GM21528 (cell line): ENCODE measurements around the gene ST6GALNAC3.

Experiments
- ATAC-seq: cut with Tn5 transposase; IDR thresholded peaks from one replicate; pipeline ENCODE4 v1.9.1; 2021; ENCODE audit warnings: mild to moderate bottlenecking, moderate library complexity; ENCODE audit not compliant: unreplicated experiment, low FRiP score

The ST6GALNAC3 gene

DNA sequence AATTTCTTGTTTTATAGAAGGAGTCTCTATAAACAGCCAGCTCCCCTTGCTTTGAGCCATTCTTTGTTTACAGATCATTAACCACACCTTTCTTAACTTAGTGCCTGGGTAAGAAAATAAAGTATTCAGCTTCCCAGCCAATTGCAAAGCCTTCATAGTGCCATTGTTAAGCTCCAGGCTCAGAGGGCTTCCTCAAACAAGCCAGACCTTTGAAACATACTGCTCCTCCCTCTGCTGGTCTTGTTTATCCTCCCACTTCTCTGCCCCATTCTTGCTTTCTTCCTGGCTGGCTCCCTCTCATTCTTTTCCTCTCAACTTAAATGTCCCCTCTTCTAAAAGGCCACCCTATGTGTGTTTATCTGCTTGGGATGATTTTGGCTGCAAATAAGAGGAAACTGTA, 473.4 kb downstream of the ST6GALNAC3 start:
- no peak for ATAC-seq

DNA sequence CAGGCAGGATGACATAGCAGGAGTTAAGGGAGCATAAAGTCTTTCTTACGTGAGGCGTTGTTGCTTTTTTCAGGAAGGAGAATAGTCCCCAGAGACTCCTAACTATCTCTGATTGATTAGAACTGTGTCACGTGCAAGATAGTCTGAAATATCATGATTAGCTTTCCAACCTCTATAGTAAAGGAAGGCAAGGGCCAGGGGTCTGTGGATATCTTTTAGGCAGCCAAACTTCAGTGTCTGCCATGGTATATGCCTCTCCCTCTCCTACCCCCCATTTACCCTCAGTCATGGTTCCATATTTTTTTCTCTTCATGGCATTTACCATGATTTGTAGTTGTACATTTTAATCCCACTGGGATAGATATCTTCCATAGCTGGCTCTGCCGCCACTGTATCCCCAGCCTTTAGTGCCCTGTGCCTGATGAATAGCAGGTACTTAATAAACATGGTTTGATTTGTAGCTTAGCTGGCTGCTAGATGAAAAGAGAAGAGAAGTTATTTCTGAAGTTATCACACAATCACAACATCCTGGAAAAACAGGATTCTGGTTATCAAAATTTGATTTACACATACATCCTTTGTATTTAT, 474.1 kb downstream of the ST6GALNAC3 start:
- no peak for ATAC-seq

DNA sequence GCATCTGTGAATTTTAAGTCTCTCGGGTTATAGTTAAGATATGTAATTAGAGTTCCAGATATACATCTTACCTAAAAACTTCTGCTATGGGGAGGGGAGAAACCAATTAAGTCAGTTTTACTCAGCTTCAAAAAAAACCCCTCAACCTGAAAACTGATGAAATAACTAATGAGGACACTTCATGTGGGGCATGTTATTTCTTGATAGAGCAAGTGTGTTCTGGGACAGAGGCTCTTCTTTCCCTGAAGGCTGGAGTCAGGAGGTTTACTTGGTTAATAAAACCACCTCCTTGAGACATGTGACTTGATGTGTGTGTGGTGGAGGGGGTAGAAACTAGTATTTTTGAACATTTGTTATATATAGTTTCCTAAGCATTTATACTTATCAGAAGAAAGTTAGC, 479.7 kb downstream of the ST6GALNAC3 start:
- no peak for ATAC-seq

DNA sequence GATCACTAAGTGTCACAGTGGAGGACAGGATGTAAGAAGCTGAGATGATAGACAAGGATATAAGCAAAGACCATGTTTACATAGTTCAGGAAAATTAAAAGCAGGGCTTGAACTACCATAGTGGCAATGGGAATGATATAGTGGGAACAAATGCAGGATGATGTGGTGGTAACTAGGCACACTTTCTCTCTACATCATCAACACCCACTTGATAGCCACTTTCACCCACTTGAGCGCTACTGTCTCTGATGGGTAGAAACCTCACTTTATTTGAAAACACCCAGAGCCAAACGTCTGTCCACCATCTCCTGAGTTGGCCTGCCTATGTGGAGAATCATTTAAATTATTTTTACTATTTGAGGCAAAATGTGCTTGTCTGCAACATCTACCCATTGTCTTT, 487.7 kb downstream of the ST6GALNAC3 start:
- ATAC-seq = no peak

DNA sequence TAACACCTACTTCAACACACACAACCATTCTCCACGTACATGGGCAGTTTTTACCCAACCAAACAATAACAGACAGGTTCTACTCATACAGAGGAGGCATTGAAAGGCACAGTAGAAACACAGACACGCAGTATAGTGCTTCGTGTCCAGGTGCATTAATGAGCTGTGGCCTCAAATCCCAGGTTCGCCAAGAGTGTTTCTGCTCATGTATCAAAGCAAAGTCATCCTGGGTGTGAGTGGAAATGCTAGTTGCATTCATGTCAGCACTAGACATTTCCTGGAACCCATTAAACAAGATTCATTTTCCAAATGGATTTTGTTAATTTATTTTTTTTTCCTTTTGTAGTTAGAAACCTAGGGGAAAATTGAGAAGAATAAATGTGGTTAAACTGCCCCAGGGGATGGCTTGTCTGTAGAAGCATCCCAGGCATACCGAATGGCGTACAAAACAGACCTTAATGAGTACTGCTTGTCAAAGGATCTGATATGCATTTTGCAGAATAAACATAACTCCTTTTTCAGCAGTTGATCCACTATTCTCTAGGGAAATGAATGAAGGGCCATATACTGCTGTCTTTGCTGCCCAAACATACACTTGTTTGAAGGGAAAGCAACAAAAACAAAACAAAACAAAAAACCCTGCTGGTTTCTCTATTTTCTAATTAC, 494.2 kb downstream of the ST6GALNAC3 start:
- no peak for ATAC-seq

DNA sequence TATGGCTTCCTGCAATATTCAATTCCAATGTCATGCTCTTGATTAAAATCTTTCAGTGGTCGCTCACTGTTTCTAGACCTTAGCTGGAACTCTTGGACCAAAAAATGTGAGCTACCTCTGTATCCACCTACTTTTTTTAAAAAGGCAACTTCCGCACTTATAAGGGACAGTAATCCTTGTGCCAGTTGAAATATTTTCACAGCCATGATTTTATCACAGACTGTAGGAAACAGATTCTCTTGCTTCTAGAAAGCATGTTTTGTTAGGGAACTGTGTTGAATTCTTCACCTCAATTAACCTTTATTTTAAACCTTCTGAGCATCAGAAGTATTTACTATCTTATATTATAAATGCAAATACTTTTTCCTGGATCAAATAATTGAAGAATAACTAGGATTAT, 496.7 kb downstream of the ST6GALNAC3 start:
- ATAC-seq = no peak

DNA sequence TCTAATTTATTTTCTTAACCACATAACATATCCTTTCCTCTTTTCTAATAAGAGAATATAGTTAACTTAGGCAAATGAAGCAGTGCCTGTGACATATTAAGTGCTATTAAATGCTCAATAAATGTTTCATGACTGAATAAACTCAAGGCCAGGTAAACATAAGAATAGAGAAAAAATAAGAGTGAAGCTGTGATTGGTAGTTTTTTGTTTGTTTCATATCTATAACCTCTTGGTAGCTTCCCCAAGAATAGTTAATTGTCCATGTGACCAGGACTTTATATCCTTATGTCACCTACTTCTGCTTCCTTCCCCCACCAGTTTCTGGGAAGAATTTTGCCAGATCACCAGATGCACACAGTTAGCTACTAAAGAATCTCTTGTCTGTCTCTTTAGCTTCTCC, 497.7 kb downstream of the ST6GALNAC3 start:
- ATAC-seq = no peak

DNA sequence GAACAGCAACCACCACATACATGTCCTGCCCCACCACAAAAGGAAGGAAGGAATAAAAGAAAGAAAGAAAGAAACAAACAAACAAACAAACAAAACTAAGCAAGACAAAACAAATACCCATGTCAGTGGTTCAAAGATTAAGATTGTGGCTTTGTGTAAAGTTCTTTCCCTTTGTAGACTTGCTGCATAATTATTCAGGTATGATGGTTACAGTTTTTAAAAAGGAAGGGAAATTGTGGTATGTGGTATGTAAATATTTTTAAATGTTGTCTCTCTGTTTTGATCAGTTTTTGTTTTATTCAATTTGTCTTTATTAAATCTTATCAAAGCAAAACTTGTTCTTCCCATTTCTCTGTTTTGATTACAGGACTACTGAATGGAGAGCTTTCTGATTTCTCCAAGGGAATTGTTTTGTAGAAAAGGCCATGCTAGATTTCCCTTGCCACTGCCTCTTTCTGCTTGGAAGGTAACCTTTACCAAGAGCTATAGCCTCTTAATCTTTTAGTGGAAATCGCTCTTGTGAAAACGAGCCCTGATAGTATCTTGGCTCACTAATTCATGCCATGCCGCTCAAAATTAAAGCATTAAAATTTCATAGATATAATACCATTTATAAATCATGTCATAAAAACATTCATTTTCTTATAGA, 502.5 kb downstream of the ST6GALNAC3 start:
- ATAC-seq = no peak

DNA sequence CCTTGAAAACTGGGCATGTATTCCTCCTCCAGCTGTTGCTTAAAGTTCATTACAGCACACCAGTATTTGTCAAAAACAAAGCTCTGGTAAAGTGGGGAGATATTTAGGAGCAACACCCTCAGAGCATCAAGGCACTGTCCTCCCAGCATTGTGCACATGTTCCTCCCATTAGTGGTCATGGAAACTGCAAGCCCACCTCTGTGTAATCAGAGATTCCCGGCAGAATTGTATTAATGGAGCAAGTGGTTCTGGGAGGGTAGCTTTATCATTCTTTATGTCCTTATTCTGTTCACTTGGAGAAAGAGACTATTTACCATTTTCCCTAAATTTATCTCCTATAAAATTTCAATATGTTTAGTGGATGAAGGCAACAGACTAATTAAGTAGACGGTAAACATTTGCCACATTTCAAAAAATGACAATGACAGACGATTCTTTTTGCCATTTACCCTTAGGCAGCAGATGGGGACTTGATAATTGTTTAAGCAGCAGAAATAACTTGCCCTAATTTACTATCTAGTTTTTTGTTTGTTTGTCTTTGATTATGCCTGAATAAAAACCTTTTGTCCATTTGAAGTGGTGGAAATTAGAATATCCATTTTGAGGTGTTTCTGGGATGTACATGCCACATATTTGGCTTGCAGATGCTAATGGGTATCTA, 503.1 kb downstream of the ST6GALNAC3 start:
- no peak for ATAC-seq

DNA sequence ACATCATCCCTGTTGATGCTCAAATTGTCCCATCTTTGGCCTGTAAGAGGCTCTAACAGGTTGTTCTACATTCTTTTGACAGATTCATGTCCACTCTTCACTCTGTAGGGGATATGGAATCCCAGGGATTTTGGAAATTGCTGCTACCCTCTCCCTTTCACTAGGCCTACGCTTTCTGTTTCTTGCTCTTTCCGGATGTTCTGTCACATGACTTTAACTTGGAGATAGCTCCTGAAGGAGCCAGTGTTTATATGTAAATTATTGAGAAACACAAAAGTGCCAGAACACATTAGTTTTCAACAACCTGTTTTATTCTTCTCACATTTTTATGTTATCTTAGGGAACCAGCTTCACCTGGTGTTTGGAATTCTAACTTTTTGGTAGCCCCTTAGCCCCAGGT, 505.7 kb downstream of the ST6GALNAC3 start:
- ATAC-seq = no peak

DNA sequence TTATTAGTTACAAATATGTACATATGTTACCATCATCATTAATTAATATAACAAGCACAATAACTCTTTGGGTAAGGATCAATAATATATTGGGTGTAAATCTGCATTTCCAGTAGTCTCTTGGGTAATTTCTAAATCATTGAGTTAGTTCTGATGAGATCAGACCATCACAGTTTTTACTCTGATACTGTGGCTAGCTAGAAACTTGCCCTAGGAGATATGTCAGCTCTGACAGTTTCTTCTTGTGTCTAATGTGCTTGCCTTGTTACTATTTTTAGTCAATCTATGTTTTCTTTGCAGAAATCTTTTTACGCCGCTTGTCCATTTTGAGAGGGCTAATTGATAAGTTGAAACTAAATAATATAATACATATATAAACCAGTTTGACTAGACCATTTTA, 507.2 kb downstream of the ST6GALNAC3 start:
- no peak for ATAC-seq

DNA sequence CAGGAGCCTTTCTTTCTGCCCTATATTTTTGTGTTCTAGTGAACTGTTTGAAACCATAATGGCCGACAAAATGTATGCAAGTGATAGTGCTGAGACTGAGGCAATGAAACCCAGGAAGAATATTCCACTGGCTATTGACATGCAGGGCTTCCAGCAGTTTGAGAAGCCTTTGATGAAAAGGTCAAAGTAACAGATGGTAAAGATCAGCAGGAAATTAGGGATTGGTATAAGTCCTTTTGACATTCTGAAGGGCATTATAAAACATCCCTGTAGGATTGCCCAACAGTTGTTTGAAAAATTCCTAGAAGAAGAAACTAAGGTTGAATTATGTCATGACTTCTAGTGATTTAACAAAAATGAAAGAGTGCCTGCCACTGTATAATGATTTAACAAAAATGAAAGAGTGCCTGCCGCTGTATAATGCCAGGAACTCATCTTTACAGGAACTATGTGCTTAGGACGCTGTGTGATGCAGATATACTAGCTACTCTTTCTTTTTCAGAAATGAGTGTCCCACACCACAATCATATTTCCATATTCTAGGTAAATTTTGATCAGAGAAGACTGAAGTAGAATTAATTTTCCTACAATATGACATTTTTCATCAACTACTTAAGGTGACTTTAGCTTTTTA, 508.8 kb downstream of the ST6GALNAC3 start:
- no peak for ATAC-seq

DNA sequence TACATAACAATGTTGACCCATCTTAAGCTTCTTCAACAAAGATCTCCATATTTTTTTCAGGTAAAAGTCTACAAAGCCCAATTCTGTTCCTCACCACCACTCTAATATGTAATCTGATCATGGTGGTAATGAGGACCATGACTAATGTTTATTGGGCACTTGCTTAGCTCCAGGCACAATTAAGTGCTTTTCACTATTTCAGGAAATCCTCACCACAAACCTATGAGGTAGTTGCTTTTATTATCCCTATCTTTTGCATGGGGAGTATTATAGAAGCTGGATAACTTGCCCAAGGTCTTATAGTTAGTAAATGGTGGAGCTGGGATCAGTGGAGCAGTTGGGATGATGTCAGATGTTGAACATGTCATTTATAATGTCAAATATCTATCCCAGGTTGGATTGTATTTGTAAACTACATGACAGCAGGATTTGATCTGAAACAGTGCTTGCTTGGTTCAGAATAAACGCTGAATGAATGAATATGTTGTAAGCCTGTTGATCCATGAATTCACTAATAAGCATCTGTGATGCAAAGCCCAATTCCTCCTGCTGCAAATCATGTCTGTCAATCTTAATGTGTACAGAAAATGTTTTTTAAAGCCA, 509.4 kb downstream of the ST6GALNAC3 start:
- no peak for ATAC-seq

DNA sequence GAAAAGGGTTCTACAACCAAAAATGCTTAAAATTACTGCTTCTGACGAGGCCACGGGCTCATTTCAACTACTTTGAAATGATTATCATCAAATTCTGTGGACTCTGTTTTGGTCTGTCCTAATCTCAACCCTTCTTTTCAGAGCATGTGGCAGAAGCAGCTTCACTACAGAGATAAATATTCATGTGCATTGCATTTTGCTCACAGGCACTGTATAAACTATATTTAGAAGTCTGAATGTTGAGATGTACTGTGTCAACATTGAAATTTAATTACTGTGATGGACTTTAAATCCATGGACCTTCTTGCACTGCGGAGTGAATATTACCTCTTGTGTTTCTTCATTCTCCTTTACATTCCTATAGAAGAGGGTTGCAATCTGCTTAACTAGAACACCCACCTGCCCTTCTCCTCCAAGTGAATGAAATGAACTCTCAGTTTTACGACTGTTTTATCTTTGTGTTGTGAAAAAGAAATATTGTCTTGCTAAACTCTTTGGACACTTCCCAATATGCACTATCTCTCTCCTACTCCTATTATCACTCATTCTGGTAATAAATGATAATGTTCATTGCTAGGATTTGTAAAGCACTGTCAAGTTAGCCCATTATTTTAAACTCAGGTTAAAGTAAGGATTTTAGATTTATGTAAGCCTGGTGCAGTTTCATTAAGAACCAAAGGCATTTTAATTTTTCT, 511.6 kb downstream of the ST6GALNAC3 start:
- ATAC-seq = no peak

DNA sequence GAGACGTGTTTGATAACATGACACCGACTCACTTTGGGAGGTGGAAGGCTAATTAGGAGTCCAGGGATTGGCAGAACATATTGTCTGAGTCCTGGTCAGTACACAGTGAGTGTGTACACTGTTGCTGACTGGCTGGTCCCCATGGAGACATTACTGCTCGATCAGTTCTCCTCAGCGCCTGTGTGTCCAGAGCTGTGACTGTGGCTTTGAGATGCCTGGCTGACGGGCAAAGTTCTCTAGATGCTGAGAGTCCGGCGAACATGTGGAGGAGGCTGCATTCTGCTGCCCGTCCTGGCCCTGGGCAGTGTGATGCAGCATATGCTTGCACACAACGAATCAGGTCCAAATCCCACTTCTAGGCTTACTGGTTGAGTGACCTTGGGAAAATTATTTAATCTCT, 512.7 kb downstream of the ST6GALNAC3 start:
- ATAC-seq = no peak

DNA sequence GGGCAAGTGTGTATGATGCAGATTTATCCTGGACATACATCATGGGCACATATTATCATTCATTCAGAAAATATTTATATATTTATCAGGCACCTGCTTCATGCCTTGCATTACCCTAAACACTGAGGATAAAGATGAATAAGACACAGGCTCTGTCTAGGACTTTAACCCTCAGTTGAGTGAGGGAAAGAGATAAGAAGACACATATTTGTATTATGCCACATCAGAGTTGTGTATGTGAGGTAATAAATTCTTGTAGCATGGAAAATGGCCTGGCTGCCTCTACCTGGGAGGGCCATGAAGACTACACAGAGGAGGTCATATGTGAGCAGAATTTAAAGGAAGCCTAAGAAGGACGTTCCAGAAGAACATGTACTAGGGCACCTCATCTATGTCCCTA, 516.9 kb downstream of the ST6GALNAC3 start:
- no peak for ATAC-seq

DNA sequence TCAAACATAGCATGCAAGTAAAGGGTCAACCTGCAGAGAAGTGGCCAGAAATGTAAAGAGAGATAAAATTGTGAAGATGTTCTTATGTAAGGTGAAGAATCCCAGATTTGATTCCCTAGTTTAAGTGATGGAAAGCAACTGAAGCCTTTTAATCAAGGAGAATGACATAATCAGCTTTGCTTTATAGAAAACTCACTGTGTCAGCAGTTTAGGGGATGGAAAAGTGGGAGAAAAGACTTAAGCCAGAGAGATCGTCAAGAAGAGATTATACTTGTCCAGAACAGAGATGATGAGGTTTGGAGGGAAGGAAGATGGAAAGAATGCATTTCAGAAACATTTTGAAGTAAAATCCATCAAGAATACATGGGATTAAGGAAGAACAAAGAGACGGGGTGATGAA, 517.4 kb downstream of the ST6GALNAC3 start:
- ATAC-seq = no peak

DNA sequence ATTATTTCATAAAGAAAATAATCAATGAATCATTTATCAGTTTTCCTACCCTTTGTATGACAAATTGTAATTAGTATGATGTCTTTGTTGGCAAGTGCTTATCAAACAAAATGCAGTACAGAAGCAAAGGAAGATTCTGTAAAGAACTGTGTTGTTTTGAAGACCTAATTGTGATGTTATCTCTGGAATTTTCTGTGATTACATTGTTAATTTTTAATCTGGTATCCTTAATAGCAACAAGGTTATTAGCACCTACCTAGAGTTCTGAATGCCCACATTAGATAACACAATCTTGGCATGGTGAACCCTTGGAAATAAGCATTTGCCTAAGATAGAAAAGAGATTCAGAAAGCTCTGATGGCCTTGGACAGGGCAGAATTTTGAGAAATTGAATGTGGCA, 518.6 kb downstream of the ST6GALNAC3 start:
- ATAC-seq = no peak

DNA sequence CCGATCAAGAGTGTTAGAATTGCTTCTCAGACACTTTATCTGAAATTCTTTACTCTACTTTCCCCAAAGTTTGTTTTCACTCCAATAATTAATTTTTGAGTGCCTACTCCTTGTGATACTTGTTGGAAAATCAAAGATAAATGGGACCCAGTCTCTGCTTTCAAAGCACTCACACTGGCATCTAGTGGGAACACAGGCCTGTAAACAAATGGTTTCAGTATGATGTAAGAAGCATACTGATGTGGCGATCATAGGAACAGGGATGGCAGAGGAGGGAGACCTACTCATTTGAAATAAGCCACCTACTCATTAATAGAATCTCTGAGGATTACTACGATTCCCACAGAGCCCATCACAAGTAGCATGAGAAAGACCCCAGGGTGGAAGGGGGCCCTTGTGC, 519.1 kb downstream of the ST6GALNAC3 start:
- ATAC-seq = no peak

DNA sequence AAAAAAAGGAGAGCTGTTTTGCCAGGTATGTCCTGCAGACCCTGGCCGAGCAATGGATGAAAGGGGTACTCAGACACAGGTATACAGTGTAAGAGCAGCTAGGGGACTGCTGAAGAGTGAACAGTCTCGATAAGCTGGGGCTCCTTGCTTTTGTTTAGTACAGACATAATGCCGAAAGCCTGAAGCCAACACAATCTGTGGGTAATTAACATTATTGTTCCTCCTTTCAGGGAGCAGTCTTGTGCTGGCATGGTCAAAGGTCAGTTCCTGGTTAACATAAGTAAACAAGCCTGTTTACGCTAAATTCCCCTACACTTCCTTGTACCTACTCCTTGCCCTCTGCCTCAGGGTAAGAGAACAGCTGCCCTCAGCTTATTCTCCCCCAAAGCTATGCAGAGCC, 520.5 kb downstream of the ST6GALNAC3 start:
- no peak for ATAC-seq
